HepG2 (cell line): Measurements from ENCODE around the gene TP53.

ENCODE experiments used
- POLR2AphosphoS5 ChIP-seq: IDR thresholded peaks from 2 replicates; pipeline ENCODE4 v1.6.1; 2012; ENCODE audit warnings: low read depth, low read length
- SIX4 ChIP-seq: sonication (generic); formaldehyde crosslinking; IDR thresholded peaks from 2 replicates; pipeline ENCODE4 v1.4.0; 2020; ENCODE audit warnings: missing genetic modification reagents

GRCh38 chr17:7644775-7645174, 42.5 kb downstream of the TP53 start:
- no peak for TF ChIP-seq POLR2AphosphoS5
- TF ChIP-seq SIX4 (CRISPR knock-in tag), result no peak
